WTC11 (cell line): ENCODE measurements around the gene FBXL16. TPM values are rescaled to one million over a fixed set of nuclear protein-coding genes. Genes with fewer than 3 reads are reported as not detected.

Experiments used
- ATF6 ChIP-seq: sonication (generic); formaldehyde crosslinking; IDR thresholded peaks from 2 replicates; pipeline ENCODE4 v1.8.1; 2023; ENCODE audit warnings: mild to moderate bottlenecking, missing genetic modification reagents
- EMX1 ChIP-seq: fragments of 250-450 bp; sonication (Bioruptor Pico); IDR thresholded peaks from 2 replicates; pipeline ENCODE4 v1.8.0; 2021; ENCODE audit warnings: mild to moderate bottlenecking
- FOXJ3 ChIP-seq: sonication (generic); formaldehyde crosslinking; IDR thresholded peaks from 2 replicates; pipeline ENCODE4 v1.9.0; 2021; ENCODE audit warnings: missing genetic modification reagents, mild to moderate bottlenecking, borderline replicate concordance
- GABPB1 ChIP-seq: sonication (generic); formaldehyde crosslinking; IDR thresholded peaks from 2 replicates; pipeline ENCODE4 v1.8.1; 2023; ENCODE audit warnings: mild to moderate bottlenecking, missing genetic modification reagents
- GTF2I ChIP-seq: fragments of 250-450 bp; sonication (Bioruptor Pico); conservative IDR thresholded peaks from 2 replicates; pipeline ENCODE4 v1.4.0; 2021; ENCODE audit warnings: mild to moderate bottlenecking
- IRF1 ChIP-seq: sonication (generic); formaldehyde crosslinking; IDR thresholded peaks from 2 replicates; pipeline ENCODE4 v1.8.0; 2023; ENCODE audit warnings: missing genetic modification reagents
- JUN ChIP-seq: sonication (generic); formaldehyde crosslinking; IDR thresholded peaks from 2 replicates; pipeline ENCODE4 v1.8.0; 2023; ENCODE audit warnings: mild to moderate bottlenecking, missing genetic modification reagents
- MAX ChIP-seq: sonication (generic); formaldehyde crosslinking; IDR thresholded peaks from 2 replicates; pipeline ENCODE4 v1.8.0; 2022; ENCODE audit warnings: mild to moderate bottlenecking, missing genetic modification reagents
- NFATC4 ChIP-seq: fragments of 250-450 bp; sonication (Bioruptor Pico); IDR thresholded peaks from 2 replicates; pipeline ENCODE4 v1.9.0; 2021; ENCODE audit warnings: mild to moderate bottlenecking
- NR3C1 ChIP-seq: sonication (generic); formaldehyde crosslinking; conservative IDR thresholded peaks from 2 replicates; pipeline ENCODE4 v1.8.1; 2023; ENCODE audit warnings: low read depth, mild to moderate bottlenecking, missing genetic modification reagents
- OVOL2 ChIP-seq: fragments of 250-450 bp; sonication (Bioruptor Pico); IDR thresholded peaks from 2 replicates; pipeline ENCODE4 v1.9.0; 2021; ENCODE audit warnings: mild to moderate bottlenecking, borderline replicate concordance
- PRRX2 ChIP-seq: fragments of 250-450 bp; sonication (Bioruptor Pico); IDR thresholded peaks from 2 replicates; pipeline ENCODE4 v1.8.0; 2021; ENCODE audit warnings: mild to moderate bottlenecking
- RORB ChIP-seq: fragments of 250-450 bp; sonication (Bioruptor Pico); IDR thresholded peaks from 2 replicates; pipeline ENCODE4 v1.9.0; 2021; ENCODE audit warnings: mild to moderate bottlenecking
- TEAD4 ChIP-seq: sonication (generic); formaldehyde crosslinking; IDR thresholded peaks from 2 replicates; pipeline ENCODE4 v1.8.0; 2022; ENCODE audit warnings: mild to moderate bottlenecking, missing genetic modification reagents
- TP53 ChIP-seq: sonication (generic); formaldehyde crosslinking; IDR thresholded peaks from 2 replicates; pipeline ENCODE4 v1.8.1; 2023; ENCODE audit warnings: mild to moderate bottlenecking, missing genetic modification reagents
- ZNF121 ChIP-seq: sonication (generic); formaldehyde crosslinking; IDR thresholded peaks from 2 replicates; pipeline ENCODE4 v1.8.0; 2023; ENCODE audit warnings: missing genetic modification reagents
- ZNF416 ChIP-seq: fragments of 250-450 bp; sonication (Bioruptor Pico); IDR thresholded peaks from 2 replicates; pipeline ENCODE4 v1.9.0; 2021; ENCODE audit warnings: mild to moderate bottlenecking, inconsistent platforms
- total RNA-seq: library from RNA; stranded (reverse); gene quantifications from 3 replicates; pipeline ENCODE4 v1.2.3, GENCODE V29; 2021
- TF ChIP-seq, protein P1 (sequence below): sonication (generic); formaldehyde crosslinking; IDR thresholded peaks from 2 replicates; pipeline ENCODE4 v1.8.0; 2022; ENCODE audit warnings: missing genetic modification reagents
- TF ChIP-seq, protein P2 (sequence below): sonication (generic); formaldehyde crosslinking; IDR thresholded peaks from 2 replicates; pipeline ENCODE4 v1.8.0; 2022; ENCODE audit warnings: mild to moderate bottlenecking, missing genetic modification reagents
- TF ChIP-seq, protein P3 (sequence below): sonication (generic); formaldehyde crosslinking; conservative IDR thresholded peaks from 2 replicates; pipeline ENCODE4 v1.8.1; 2023; ENCODE audit warnings: mild to moderate bottlenecking, low read depth, missing genetic modification reagents, moderate library complexity
- TF ChIP-seq, protein P4 (sequence below): sonication (generic); formaldehyde crosslinking; IDR thresholded peaks from 2 replicates; pipeline ENCODE4 v1.8.0; 2023; ENCODE audit warnings: missing genetic modification reagents, mild to moderate bottlenecking, borderline replicate concordance

FBXL16 gene
- total RNA-seq, 1 experiment from 2014 or later: 22.7 TPM

DNA sequence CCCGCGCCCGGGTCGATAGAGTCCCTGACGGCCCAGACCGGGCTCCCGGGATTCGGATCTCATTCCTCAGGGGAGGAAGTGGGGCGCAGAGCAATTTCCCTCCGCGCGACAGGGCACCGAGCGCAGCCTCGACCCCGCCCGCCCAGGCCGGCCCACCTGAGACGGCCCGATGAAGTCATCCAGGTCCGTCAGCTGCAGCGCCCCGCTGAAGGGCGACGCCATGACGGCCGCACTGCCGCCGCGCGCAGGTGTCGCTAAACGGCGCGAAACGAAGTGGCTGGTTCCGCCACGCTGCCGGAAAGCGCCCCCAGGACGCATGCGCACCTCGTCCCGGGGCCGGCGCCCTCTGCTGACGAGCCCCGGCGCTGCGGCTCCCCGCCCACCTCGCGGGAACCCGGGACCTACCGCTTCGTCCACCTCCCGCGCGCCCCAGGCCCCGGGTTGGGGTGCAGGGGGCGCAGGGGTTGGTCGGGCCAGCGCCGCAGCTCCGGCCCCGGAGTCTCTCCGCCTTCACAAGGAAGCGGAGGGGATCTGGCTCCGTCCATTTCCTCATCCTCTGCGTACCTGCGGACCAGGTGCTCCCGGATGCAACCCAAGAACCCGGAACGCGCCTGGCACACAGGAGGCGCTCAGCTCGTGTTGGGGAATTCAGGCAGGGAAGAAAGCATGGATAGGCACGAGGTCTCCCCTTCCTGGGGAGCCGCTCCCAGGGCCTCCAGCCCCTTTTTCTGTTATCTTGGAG lies 35.3 kb upstream of the FBXL16 start, which contains the start of gene CIAO3 (continued):
- TF ChIP-seq, protein P1, sequence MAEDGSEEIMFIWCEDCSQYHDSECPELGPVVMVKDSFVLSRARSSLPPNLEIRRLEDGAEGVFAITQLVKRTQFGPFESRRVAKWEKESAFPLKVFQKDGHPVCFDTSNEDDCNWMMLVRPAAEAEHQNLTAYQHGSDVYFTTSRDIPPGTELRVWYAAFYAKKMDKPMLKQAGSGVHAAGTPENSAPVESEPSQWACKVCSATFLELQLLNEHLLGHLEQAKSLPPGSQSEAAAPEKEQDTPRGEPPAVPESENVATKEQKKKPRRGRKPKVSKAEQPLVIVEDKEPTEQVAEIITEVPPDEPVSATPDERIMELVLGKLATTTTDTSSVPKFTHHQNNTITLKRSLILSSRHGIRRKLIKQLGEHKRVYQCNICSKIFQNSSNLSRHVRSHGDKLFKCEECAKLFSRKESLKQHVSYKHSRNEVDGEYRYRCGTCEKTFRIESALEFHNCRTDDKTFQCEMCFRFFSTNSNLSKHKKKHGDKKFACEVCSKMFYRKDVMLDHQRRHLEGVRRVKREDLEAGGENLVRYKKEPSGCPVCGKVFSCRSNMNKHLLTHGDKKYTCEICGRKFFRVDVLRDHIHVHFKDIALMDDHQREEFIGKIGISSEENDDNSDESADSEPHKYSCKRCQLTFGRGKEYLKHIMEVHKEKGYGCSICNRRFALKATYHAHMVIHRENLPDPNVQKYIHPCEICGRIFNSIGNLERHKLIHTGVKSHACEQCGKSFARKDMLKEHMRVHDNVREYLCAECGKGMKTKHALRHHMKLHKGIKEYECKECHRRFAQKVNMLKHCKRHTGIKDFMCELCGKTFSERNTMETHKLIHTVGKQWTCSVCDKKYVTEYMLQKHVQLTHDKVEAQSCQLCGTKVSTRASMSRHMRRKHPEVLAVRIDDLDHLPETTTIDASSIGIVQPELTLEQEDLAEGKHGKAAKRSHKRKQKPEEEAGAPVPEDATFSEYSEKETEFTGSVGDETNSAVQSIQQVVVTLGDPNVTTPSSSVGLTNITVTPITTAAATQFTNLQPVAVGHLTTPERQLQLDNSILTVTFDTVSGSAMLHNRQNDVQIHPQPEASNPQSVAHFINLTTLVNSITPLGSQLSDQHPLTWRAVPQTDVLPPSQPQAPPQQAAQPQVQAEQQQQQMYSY (CRISPR knock-in tag): peak; percentile 58; the same call in 1 of the 2 replicates
- peak; percentile 55 for TF ChIP-seq JUN (CRISPR knock-in tag)
- no peak for TF ChIP-seq ZNF121 (CRISPR knock-in tag)
- TF ChIP-seq FOXJ3: no peak
- no peak for TF ChIP-seq TP53 (CRISPR knock-in tag)
- no peak for TF ChIP-seq NR3C1 (CRISPR knock-in tag)
- TF ChIP-seq TEAD4 (CRISPR knock-in tag): no peak
- TF ChIP-seq RORB: no peak
- peak; percentile 92 for TF ChIP-seq MAX (CRISPR knock-in tag)
- TF ChIP-seq IRF1: no peak
- TF ChIP-seq GTF2I (CRISPR knock-in tag): no peak
- TF ChIP-seq EMX1 (CRISPR knock-in tag): no peak
- no peak for TF ChIP-seq ZNF416
- TF ChIP-seq ATF6 (CRISPR knock-in tag): no peak
- TF ChIP-seq, protein P2, sequence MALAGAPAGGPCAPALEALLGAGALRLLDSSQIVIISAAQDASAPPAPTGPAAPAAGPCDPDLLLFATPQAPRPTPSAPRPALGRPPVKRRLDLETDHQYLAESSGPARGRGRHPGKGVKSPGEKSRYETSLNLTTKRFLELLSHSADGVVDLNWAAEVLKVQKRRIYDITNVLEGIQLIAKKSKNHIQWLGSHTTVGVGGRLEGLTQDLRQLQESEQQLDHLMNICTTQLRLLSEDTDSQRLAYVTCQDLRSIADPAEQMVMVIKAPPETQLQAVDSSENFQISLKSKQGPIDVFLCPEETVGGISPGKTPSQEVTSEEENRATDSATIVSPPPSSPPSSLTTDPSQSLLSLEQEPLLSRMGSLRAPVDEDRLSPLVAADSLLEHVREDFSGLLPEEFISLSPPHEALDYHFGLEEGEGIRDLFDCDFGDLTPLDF (CRISPR knock-in tag): no peak; the same call in 1 of the 2 replicates
- TF ChIP-seq PRRX2 (CRISPR knock-in tag): no peak
- TF ChIP-seq GABPB1 (CRISPR knock-in tag): peak; percentile 79
- no peak for TF ChIP-seq OVOL2
- TF ChIP-seq, protein P3, sequence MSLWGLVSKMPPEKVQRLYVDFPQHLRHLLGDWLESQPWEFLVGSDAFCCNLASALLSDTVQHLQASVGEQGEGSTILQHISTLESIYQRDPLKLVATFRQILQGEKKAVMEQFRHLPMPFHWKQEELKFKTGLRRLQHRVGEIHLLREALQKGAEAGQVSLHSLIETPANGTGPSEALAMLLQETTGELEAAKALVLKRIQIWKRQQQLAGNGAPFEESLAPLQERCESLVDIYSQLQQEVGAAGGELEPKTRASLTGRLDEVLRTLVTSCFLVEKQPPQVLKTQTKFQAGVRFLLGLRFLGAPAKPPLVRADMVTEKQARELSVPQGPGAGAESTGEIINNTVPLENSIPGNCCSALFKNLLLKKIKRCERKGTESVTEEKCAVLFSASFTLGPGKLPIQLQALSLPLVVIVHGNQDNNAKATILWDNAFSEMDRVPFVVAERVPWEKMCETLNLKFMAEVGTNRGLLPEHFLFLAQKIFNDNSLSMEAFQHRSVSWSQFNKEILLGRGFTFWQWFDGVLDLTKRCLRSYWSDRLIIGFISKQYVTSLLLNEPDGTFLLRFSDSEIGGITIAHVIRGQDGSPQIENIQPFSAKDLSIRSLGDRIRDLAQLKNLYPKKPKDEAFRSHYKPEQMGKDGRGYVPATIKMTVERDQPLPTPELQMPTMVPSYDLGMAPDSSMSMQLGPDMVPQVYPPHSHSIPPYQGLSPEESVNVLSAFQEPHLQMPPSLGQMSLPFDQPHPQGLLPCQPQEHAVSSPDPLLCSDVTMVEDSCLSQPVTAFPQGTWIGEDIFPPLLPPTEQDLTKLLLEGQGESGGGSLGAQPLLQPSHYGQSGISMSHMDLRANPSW (CRISPR knock-in tag): no peak
- TF ChIP-seq, protein P4, sequence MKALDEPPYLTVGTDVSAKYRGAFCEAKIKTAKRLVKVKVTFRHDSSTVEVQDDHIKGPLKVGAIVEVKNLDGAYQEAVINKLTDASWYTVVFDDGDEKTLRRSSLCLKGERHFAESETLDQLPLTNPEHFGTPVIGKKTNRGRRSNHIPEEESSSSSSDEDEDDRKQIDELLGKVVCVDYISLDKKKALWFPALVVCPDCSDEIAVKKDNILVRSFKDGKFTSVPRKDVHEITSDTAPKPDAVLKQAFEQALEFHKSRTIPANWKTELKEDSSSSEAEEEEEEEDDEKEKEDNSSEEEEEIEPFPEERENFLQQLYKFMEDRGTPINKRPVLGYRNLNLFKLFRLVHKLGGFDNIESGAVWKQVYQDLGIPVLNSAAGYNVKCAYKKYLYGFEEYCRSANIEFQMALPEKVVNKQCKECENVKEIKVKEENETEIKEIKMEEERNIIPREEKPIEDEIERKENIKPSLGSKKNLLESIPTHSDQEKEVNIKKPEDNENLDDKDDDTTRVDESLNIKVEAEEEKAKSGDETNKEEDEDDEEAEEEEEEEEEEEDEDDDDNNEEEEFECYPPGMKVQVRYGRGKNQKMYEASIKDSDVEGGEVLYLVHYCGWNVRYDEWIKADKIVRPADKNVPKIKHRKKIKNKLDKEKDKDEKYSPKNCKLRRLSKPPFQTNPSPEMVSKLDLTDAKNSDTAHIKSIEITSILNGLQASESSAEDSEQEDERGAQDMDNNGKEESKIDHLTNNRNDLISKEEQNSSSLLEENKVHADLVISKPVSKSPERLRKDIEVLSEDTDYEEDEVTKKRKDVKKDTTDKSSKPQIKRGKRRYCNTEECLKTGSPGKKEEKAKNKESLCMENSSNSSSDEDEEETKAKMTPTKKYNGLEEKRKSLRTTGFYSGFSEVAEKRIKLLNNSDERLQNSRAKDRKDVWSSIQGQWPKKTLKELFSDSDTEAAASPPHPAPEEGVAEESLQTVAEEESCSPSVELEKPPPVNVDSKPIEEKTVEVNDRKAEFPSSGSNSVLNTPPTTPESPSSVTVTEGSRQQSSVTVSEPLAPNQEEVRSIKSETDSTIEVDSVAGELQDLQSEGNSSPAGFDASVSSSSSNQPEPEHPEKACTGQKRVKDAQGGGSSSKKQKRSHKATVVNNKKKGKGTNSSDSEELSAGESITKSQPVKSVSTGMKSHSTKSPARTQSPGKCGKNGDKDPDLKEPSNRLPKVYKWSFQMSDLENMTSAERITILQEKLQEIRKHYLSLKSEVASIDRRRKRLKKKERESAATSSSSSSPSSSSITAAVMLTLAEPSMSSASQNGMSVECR (CRISPR knock-in tag): peak; percentile 83; the same call in 1 of the 2 replicates
- TF ChIP-seq NFATC4 (CRISPR knock-in tag): no peak
